BJ (cell line): Measurements from ENCODE around the gene CSNK1G2. TPM values are rescaled to one million over a fixed set of nuclear protein-coding genes. Genes with fewer than 3 reads are reported as not detected.

Source experiments
- CTCF ChIA-PET: fragments of 350-600 bp; formaldehyde crosslinking; extraction: SDS; loops from one replicate; lab custom pipeline; 2021; ENCODE audit warnings: antibody characterized with exemption, inconsistent platforms; lab: Yijun Ruan, JAX
- POLR2A ChIA-PET: fragments of 300-600 bp; sonication (Branson Sonifier 250); formaldehyde crosslinking; extraction: SDS; loops from one replicate; lab custom pipeline; 2021; ENCODE audit warnings: antibody characterized with exemption; lab: Charles Lee
- DNase-seq: peaks from one replicate; pipeline ENCODE4 v3.0.0-alpha.2; 2011; ENCODE audit warnings: low read depth
- H3K27me3 ChIP-seq: 2 replicates; pipeline ENCODE4 v1.6.0; 2011; ENCODE audit warnings: low read length; ENCODE audit not compliant: control insufficient read depth, insufficient read depth
- H3K36me3 ChIP-seq: 2 replicates; pipeline ENCODE4 v1.5.1; 2011; ENCODE audit warnings: low read length; ENCODE audit not compliant: control insufficient read depth, insufficient read depth
- H3K4me3 ChIP-seq: 2 replicates; pipeline ENCODE4 v1.5.1; 2011; ENCODE audit warnings: low read depth, mild to moderate bottlenecking, control low read depth, low read length
- polyA plus RNA-seq: library from polyadenylated mRNA; depleted of rRNA; stranded (reverse); fragments of >200 nt; gene quantifications from 2 replicates; pipeline ENCODE4 v1.2.3, GENCODE V29; 2011; rRNA removed
- small RNA-seq: library from RNA; depleted of rRNA; stranded (forward); fragments of <200 nt; gene quantifications from one replicate; pipeline ENCODE3, GENCODE V24; 2012; ENCODE audit warnings: low replicate concordance, low read depth; ENCODE audit not compliant: insufficient read length
- TF ChIP-seq, protein P1 (sequence below): IDR thresholded peaks from 2 replicates; pipeline ENCODE4 v1.5.1; 2011; ENCODE audit warnings: low read depth, mild to moderate bottlenecking, control low read depth, inconsistent platforms, low read length, moderate library complexity; ENCODE audit not compliant: insufficient read depth

Gene CSNK1G2
- polyA plus RNA-seq, 1 experiment = 48.1 TPM

DNA sequence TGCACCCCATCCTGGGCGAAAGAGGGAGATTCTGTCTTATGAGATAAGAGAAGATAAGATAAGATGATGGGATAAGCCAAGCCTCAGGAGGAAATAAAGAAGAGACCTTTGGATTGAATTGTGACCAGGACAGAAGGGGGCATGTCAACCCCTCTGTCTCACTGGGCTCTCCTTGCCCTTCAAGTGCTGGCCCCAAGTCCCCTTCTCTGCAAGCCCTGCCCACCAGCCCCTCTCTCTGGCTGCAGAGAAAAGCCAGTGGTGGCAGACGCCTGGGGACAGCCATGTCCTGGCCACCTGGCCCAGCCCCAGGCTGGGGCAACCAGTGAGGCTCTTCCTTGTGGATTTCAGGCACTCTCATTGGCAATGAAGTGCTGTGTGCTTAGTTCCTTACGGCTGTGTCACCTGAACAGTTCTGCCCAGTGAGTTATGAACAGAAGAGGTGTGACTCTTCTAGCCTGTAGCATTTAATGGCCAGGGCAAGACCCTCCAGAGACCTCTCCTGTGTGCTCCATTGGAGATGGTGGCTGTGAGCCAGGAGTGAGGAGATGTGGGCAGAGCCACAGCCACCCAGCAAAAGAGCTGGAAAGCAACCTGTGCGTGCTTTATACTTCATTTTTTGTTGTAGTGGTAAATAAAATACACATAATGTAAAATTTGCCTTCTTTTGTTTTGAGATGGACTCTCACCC lies 80.6 kb downstream of the CSNK1G2 start:
- CTCF ChIA-PET = interaction anchor here (0.6 to 2.6 kb wide), 4 partner anchors 41 to 66 kb away, joined by 3 to 16 read pairs (median 4); no protein-coding TSS in a partner anchor
- Histone ChIP-seq H3K27me3 (no peaks in the 10 kb centered on the region), H3K4me3 (no peak overlapping the region), H3K36me3 (no peaks in the 10 kb centered on the region)
- TF ChIP-seq, protein P1, sequence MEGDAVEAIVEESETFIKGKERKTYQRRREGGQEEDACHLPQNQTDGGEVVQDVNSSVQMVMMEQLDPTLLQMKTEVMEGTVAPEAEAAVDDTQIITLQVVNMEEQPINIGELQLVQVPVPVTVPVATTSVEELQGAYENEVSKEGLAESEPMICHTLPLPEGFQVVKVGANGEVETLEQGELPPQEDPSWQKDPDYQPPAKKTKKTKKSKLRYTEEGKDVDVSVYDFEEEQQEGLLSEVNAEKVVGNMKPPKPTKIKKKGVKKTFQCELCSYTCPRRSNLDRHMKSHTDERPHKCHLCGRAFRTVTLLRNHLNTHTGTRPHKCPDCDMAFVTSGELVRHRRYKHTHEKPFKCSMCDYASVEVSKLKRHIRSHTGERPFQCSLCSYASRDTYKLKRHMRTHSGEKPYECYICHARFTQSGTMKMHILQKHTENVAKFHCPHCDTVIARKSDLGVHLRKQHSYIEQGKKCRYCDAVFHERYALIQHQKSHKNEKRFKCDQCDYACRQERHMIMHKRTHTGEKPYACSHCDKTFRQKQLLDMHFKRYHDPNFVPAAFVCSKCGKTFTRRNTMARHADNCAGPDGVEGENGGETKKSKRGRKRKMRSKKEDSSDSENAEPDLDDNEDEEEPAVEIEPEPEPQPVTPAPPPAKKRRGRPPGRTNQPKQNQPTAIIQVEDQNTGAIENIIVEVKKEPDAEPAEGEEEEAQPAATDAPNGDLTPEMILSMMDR = no peak
- DNase-seq = no peak
- POLR2A ChIA-PET = no interaction called here

- Histone ChIP-seq H3K36me3 (no peaks in the 10 kb centered on the region), H3K4me3 (no peak overlapping the region), H3K27me3 (no peaks in the 10 kb centered on the region)
- TF ChIP-seq, protein P1 = no peak
- DNase-seq = no peak
- POLR2A ChIA-PET = no interaction called here
- CTCF ChIA-PET = interaction anchor here (1.5 kb wide), 1 partner anchor 47 kb away, joined by 4 read pairs; no protein-coding TSS in a partner anchor
Measured at GRCh38 chr19:2022289-2022688, 81.3 kb downstream of the CSNK1G2 start.

- no peaks in the 10 kb centered on the region for H3K36me3 ChIP-seq
- TF ChIP-seq, protein P1 = no peak
- H3K27me3 ChIP-seq = no peaks in the 10 kb centered on the region
- ChIA-PET POLR2A (no interaction called here), CTCF (no interaction called here)
- DNase-seq = no peak
- H3K4me3 ChIP-seq = no peak overlapping the region
Measured at GRCh38 chr19:2026770-2027169, 85.8 kb downstream of the CSNK1G2 start.

DNA sequence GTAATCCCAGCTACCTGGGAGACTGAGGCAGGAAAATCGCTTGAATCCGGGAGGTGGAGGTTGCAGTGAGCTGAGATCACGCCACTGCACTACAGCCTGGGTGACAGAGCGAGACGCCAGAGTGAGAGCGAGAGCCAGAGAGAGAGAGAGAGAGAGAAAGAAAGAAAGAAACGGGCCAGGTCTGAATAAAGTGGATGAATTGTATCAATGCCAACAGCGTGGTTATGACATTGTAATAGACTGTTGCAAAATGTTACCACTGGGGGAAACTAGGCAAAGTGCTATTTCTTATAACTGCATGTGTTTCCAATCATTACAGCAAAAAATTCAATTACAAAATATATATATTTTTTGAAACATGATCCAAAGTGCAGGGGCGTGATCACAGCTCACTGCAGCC lies 86.4 kb downstream of the CSNK1G2 start:
- TF ChIP-seq, protein P1 = 0 out of 2 replicates have a peak, but pooled peaks have one; percentile 4
- DNase-seq = peak; percentile 36
- ChIA-PET POLR2A (interaction anchor here (0.6 kb wide), 1 partner anchor 118 kb away, joined by 3 read pairs; no protein-coding TSS in a partner anchor), CTCF (interaction anchor here (1.1 to 4.1 kb wide), 3 partner anchors 42 to 98 kb away, joined by 3 to 17 read pairs (median 3); no protein-coding TSS in a partner anchor)
- H3K27me3 ChIP-seq = no peaks in the 10 kb centered on the region
- no peaks in the 10 kb centered on the region for H3K36me3 ChIP-seq
- no peak overlapping the region for H3K4me3 ChIP-seq

Small RNA genes within 50 kb of the gene (small RNA-seq; reads per million reads assigned to genes)
- gene AC007136.1 = not detected

Other genes starting within 250 kb of the CSNK1G2 start
- not detected in 2 replicates for gene ONECUT3, start 187.7 kb upstream of the CSNK1G2 start, polyA plus RNA-seq
- gene ATP8B3, start 128.9 kb upstream of the CSNK1G2 start, polyA plus RNA-seq = 2.7 and 4.6 TPM in 2 replicates
- gene REXO1, start 92.7 kb upstream of the CSNK1G2 start, polyA plus RNA-seq = 4.6 and 11.0 TPM in 2 replicates
- 3.7 and 5.7 TPM in 2 replicates for gene KLF16, start 77.6 kb upstream of the CSNK1G2 start, polyA plus RNA-seq
- 34.3 and 48.8 TPM in 2 replicates for gene ABHD17A, start 55.7 kb upstream of the CSNK1G2 start, polyA plus RNA-seq
- 0.56 and 0.64 TPM in 2 replicates for gene ADAT3, start 35.8 kb upstream of the CSNK1G2 start, polyA plus RNA-seq
- gene SCAMP4, start 35.8 kb upstream of the CSNK1G2 start, polyA plus RNA-seq = 6.2 and 13.2 TPM in 2 replicates
- 22.3 and 39.3 TPM in 2 replicates for gene BTBD2, start 74.5 kb downstream of the CSNK1G2 start, polyA plus RNA-seq
- gene MKNK2, start 110.1 kb downstream of the CSNK1G2 start, polyA plus RNA-seq = 71.9 and 108 TPM in 2 replicates
- 34.5 and 50.5 TPM in 2 replicates for gene MOB3A, start 155.2 kb downstream of the CSNK1G2 start, polyA plus RNA-seq
- 0.76 and 1.3 TPM in 2 replicates for gene IZUMO4, start 155.7 kb downstream of the CSNK1G2 start, polyA plus RNA-seq
- gene AP3D1, start 210.4 kb downstream of the CSNK1G2 start, polyA plus RNA-seq = 65.9 and 122 TPM in 2 replicates
- gene DOT1L, start 222.8 kb downstream of the CSNK1G2 start, polyA plus RNA-seq = 3.3 and 4.2 TPM in 2 replicates